ENCODE data around the gene ADCK2.
"Not testable (repeated sequence)": the region's sequence is repeated elsewhere in the genome, so short reads cannot be mapped to it uniquely, and the experiment has no call there.

- not testable (repeated sequence) for TF ChIP-seq CTCF, POLR2A, POLR2AphosphoS5 (IDR thresholded peaks at IDR 0.05)
Observed at GRCh38 chr7:140743255-140743654, 70.5 kb downstream of the ADCK2 start.
